Epithelial cell of proximal tubule (primary cell): Measurements from ENCODE around the gene RCAN2. TPM values are rescaled to one million over a fixed set of nuclear protein-coding genes. Genes with fewer than 3 reads are reported as not detected.

ENCODE experiments used
- DNase-seq: peaks from one replicate; pipeline ENCODE4 v3.0.0-alpha.2; 2011; ENCODE audit warnings: low read depth
- H3K4me3 ChIP-seq: 2 replicates; pipeline ENCODE4 v1.5.1; 2011; ENCODE audit warnings: low read depth, mild to moderate bottlenecking, low read length
- total RNA-seq: library from RNA; depleted of rRNA; stranded (reverse); fragments of >200 nt; gene quantifications from 2 replicates; pipeline ENCODE4 v1.2.3, GENCODE V29; 2015
- TF ChIP-seq, protein P1 (sequence below): conservative IDR thresholded peaks from 2 replicates; pipeline ENCODE4 v1.5.1; 2012; ENCODE audit warnings: low read depth, mild to moderate bottlenecking, low read length

The RCAN2 gene
- 1.4 and 5.3 TPM in 2 replicates for total RNA-seq

DNA sequence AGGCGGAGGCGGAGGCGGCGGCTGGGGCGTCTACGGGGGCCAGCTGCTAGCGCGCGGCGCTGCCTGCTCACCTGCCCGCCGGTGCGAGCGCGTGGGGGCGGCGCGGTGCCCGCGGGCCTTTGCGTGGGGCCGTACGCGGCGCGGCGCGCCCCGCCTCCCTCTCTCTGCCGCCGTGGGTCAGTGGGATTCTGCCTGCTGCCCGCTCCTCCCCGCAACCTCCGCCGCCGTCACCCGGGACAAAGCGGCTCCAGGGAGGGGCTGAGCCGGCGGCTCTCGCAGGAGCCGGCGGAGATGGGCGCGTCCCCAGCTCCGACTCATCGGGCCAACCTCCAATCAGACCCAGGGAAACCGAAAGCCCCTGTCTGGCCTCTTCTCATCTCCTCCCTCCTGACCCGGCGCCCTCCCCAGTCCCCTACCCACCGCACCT is at the start of gene RCAN2:
Gene RCAN2, minus strand, starts transcription at position 249 of the 427 bp plus-strand sequence.
- TF ChIP-seq, protein P1, sequence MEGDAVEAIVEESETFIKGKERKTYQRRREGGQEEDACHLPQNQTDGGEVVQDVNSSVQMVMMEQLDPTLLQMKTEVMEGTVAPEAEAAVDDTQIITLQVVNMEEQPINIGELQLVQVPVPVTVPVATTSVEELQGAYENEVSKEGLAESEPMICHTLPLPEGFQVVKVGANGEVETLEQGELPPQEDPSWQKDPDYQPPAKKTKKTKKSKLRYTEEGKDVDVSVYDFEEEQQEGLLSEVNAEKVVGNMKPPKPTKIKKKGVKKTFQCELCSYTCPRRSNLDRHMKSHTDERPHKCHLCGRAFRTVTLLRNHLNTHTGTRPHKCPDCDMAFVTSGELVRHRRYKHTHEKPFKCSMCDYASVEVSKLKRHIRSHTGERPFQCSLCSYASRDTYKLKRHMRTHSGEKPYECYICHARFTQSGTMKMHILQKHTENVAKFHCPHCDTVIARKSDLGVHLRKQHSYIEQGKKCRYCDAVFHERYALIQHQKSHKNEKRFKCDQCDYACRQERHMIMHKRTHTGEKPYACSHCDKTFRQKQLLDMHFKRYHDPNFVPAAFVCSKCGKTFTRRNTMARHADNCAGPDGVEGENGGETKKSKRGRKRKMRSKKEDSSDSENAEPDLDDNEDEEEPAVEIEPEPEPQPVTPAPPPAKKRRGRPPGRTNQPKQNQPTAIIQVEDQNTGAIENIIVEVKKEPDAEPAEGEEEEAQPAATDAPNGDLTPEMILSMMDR = no peak
- DNase-seq = no peak
- H3K4me3 ChIP-seq = peak within 1 kb of the TSS; percentile 58

DNA sequence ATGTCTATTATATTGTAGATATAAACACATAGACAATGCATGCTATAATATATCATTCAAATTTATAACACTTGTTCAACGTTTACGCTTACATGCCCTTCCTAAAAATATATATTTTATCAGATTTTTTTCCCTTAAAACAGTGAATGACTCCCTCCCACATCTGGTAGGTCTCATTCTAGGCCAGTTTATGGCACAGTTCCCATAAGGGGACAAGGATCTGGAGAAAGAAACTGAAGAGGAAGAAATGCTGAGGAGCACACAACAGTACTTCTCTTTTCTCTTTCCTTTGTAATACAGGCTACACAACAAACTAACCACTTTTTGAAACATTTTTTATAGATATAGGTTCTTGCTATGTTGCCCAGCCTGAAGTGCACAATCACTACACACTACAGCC is 48.6 kb upstream of the RCAN2 start:
- TF ChIP-seq, protein P1 = no peak
- DNase-seq = no peak
- H3K4me3 ChIP-seq = no peak overlapping the region

DNA sequence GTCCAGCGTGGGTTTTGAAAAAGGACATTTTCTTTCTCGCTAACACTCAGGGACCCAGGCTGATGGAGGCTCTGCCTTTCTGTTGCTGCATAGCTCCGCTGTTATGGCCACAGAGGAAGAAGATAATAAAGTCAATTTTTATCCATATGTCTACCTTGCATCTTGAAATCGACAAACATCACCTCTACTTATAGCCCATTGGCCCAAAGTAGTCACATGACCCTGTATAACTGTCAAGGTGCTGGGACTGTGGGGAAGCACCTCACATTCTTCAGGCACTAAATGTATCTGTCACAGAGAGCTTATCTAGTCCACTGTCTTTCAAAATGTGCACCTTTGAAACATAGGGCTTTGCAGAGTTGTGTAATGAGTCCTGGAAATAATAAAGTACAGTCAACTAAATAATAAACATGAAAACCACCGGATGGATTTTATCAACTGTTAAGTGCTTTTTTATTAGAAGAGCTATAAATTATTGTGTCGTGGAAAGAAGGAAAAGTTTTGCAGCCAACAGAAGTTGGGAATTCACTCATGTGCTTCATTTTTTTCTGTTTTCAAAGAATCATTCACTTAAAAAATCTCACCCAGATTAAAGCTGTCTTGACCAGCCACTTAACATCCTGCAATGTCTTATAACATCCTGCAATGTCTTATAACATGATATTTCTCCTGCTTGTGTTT is 47.7 kb upstream of the RCAN2 start:
- no peak overlapping the region for H3K4me3 ChIP-seq
- TF ChIP-seq, protein P1 = no peak
- DNase-seq = no peak

DNA sequence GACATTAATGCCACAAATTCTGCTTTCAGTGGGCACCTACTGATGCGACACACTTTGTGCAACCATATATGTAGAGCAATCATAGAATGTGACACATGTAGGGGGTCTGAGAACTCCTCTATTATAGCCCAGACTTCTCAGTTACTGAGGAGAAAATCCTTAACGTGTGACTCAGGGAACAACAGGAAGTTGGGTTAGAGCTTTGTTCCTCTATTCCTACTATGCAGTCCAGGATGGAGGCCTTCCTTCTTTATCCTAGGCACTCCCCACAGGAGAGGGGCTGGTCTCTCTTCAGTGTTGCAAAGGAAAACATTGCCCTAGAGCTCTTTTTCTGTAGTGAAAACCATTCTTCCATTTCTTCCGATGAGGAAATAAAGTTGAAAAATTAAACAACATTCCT is 39.6 kb upstream of the RCAN2 start:
- DNase-seq = no peak

DNA sequence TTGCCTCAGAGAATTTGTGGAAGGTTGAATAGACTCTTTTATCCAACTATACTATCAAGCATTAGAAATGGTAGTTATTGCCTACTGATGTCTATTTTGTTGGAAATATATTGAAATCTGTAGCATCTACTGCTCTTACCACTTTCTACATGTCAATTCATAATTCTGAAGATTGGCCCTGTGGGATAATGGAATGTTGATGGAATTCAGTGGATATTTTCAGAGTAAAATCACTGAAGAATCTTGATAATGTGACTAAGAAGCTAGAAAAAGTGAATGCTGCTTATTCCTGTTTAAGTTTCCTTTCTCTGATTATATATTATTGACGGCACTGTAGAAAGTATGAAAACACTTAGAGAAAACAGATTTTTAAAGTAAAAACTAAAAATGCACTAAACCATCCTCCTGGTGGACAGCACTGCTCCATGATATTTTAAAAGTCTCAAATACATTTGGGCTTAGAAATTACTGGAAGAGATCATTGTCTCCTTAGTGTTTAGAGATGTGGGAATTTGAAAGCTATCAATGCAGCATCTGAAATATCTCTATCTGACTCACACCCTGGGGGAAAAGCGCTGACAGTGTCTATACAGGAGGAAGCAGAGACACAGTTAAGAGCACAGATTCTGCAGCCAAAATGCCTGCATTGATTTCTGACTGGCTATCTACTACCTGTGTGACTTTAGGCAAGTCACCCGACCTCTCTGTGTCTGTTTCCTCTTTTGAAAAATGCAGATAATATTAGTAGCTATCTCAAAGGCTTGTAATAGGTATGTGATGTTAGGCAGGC is 37.9 kb upstream of the RCAN2 start:
- no peak overlapping the region for H3K4me3 ChIP-seq
- TF ChIP-seq, protein P1 = no peak
- DNase-seq = no peak

More for the DNA sequence above, 39.6 kb upstream of the RCAN2 start:
- no peak overlapping the region for H3K4me3 ChIP-seq
- TF ChIP-seq, protein P1 = no peak

DNA sequence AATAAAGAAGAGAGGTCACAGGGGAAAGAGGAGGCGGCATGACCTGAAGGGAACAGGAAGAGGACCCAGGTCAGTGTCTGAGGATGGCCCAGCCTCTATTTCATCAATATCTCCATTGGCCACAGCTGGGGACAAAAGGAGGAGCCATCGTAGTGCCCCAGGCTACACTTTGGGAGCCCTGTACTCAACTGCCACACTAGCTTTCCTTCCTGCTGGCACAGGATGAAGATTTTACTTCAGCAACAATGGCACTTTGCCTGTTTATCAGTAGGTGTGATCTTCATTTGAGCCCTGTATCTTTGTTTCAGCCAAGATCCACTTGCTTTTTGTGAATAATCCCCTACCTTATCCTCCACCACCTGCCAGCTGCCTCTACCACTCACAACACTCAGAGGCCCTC is 35.4 kb upstream of the RCAN2 start:
- DNase-seq = no peak
- no peak overlapping the region for H3K4me3 ChIP-seq
- TF ChIP-seq, protein P1 = no peak

DNA sequence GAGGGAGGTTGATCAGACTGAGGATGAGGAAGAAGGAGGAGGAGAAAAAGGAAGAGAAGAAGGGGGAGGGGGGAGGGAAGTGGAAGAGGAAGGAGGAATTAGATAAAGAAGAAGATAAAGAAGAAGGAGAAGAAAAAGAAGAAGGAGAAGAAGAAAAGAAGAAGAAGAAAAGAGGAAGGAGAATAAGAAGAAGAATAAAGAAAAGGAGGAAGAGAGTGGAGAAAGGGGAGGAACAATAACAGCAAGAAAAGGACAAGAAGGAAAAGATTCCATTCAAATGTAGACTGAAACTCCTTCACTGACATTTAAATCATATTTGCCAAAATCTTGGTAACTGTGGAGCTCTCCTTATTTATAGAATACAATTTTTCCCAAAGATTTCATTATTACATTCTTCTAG is 34.3 kb upstream of the RCAN2 start:
- TF ChIP-seq, protein P1 = no peak
- no peak for DNase-seq
- no peak overlapping the region for H3K4me3 ChIP-seq
